WTC11 (cell line): ENCODE measurements around the gene ACVR1B.

Source experiments
- CBFB ChIP-seq: sonication (generic); formaldehyde crosslinking; IDR thresholded peaks from 2 replicates; pipeline ENCODE4 v1.8.1; 2022; ENCODE audit warnings: mild to moderate bottlenecking, low read depth, missing genetic modification reagents
- CREB1 ChIP-seq: sonication (generic); formaldehyde crosslinking; IDR thresholded peaks from 2 replicates; pipeline ENCODE4 v1.8.0; 2023; ENCODE audit warnings: mild to moderate bottlenecking, missing genetic modification reagents
- FOXJ3 ChIP-seq: sonication (generic); formaldehyde crosslinking; IDR thresholded peaks from 2 replicates; pipeline ENCODE4 v1.9.0; 2021; ENCODE audit warnings: missing genetic modification reagents, mild to moderate bottlenecking, borderline replicate concordance
- IRF2 ChIP-seq: sonication (generic); formaldehyde crosslinking; IDR thresholded peaks from 2 replicates; pipeline ENCODE4 v1.8.0; 2022; ENCODE audit warnings: low read depth, missing genetic modification reagents, borderline replicate concordance
- MXD4 ChIP-seq: fragments of 250-450 bp; sonication (Bioruptor Pico); IDR thresholded peaks from 2 replicates; pipeline ENCODE4 v1.8.0; 2021; ENCODE audit warnings: mild to moderate bottlenecking, moderate library complexity, borderline replicate concordance
- ZBTB21 ChIP-seq: sonication (generic); formaldehyde crosslinking; IDR thresholded peaks from 2 replicates; pipeline ENCODE4 v1.8.1; 2023; ENCODE audit warnings: mild to moderate bottlenecking, missing genetic modification reagents, borderline replicate concordance
- ZNF121 ChIP-seq: sonication (generic); formaldehyde crosslinking; IDR thresholded peaks from 2 replicates; pipeline ENCODE4 v1.8.0; 2023; ENCODE audit warnings: missing genetic modification reagents
- ZNF671 ChIP-seq: fragments of 250-450 bp; sonication (Bioruptor Pico); IDR thresholded peaks from 2 replicates; pipeline ENCODE4 v1.8.0; 2021; ENCODE audit warnings: mild to moderate bottlenecking
- TF ChIP-seq, protein P1 (sequence below): fragments of 200-600 bp; IDR thresholded peaks from 2 replicates; pipeline ENCODE4 v1.8.0; 2022; ENCODE audit warnings: antibody characterized with exemption
- TF ChIP-seq, protein P2 (sequence below): sonication (generic); formaldehyde crosslinking; IDR thresholded peaks from 2 replicates; pipeline ENCODE4 v1.8.0; 2023; ENCODE audit warnings: mild to moderate bottlenecking, missing genetic modification reagents

DNA sequence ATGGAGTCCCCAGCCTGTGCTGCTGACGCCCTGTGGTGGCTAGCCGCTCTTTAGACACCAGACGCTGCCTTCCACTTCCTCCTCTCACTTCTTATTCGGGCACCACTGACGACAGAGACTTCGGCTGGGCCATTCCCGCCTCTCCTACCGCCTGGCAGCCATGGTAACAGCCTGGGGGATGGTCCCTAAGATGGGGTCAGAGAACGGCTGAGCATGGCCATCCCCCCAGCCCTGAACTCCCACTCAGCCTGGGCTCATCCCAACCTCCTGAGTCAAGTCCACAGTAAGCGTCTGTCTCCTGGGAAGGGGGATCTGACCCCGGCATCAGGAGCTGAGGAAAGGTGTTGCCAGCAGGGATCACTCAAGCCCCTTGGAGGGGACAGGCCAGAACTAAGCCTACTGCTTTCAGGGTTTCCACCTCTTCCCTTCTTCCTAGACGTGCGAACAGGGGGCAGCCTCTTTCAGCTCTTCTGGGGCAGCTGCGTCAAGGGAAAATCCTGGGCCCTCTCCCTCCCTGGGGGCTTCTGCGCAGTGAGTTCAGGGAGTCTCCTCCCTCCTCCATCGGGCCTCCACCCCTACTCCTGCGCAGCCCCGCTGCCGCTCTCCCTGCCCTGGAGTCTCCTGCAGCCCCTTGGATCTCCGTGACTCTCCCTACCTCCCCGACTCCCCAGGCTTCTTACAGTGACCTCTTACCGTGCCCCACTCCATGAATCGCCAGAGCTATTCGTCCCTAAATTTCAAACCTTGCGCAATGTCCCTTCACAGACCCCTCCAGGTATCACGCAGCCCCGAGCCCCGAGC lies 54.6 kb downstream of the ACVR1B start:
- TF ChIP-seq, protein P1, sequence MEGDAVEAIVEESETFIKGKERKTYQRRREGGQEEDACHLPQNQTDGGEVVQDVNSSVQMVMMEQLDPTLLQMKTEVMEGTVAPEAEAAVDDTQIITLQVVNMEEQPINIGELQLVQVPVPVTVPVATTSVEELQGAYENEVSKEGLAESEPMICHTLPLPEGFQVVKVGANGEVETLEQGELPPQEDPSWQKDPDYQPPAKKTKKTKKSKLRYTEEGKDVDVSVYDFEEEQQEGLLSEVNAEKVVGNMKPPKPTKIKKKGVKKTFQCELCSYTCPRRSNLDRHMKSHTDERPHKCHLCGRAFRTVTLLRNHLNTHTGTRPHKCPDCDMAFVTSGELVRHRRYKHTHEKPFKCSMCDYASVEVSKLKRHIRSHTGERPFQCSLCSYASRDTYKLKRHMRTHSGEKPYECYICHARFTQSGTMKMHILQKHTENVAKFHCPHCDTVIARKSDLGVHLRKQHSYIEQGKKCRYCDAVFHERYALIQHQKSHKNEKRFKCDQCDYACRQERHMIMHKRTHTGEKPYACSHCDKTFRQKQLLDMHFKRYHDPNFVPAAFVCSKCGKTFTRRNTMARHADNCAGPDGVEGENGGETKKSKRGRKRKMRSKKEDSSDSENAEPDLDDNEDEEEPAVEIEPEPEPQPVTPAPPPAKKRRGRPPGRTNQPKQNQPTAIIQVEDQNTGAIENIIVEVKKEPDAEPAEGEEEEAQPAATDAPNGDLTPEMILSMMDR, result no peak
- no peak for TF ChIP-seq CREB1 (CRISPR knock-in tag)
- no peak for TF ChIP-seq ZNF671 (CRISPR knock-in tag)
- no peak for TF ChIP-seq MXD4 (CRISPR knock-in tag)
- no peak for TF ChIP-seq FOXJ3
- no peak for TF ChIP-seq ZNF121 (CRISPR knock-in tag)
- no peak for TF ChIP-seq CBFB
- no peak for TF ChIP-seq ZBTB21 (CRISPR knock-in tag)
- TF ChIP-seq, protein P2, sequence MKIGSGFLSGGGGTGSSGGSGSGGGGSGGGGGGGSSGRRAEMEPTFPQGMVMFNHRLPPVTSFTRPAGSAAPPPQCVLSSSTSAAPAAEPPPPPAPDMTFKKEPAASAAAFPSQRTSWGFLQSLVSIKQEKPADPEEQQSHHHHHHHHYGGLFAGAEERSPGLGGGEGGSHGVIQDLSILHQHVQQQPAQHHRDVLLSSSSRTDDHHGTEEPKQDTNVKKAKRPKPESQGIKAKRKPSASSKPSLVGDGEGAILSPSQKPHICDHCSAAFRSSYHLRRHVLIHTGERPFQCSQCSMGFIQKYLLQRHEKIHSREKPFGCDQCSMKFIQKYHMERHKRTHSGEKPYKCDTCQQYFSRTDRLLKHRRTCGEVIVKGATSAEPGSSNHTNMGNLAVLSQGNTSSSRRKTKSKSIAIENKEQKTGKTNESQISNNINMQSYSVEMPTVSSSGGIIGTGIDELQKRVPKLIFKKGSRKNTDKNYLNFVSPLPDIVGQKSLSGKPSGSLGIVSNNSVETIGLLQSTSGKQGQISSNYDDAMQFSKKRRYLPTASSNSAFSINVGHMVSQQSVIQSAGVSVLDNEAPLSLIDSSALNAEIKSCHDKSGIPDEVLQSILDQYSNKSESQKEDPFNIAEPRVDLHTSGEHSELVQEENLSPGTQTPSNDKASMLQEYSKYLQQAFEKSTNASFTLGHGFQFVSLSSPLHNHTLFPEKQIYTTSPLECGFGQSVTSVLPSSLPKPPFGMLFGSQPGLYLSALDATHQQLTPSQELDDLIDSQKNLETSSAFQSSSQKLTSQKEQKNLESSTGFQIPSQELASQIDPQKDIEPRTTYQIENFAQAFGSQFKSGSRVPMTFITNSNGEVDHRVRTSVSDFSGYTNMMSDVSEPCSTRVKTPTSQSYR (CRISPR knock-in tag), result 0 out of 2 replicates have a peak, but pooled peaks have one; percentile 38
- no peak for TF ChIP-seq IRF2
